NCI-H82 treated with DMSO at 0.1 percent for 48 hours (cell line): ENCODE results near the gene HEXD.
"Not testable (repeated sequence)": the region's sequence is repeated elsewhere in the genome, so short reads cannot be mapped to it uniquely, and the experiment has no call there.

ENCODE experiments used
- DNase-seq: peaks from one replicate; lab custom pipeline; 2025; ENCODE audit not compliant: unreplicated experiment; lab: John Stamatoyannopoulos, UW

The HEXD gene

GRCh38 chr17:82396601-82397435, 21.3 kb upstream of the HEXD start:
- DNase-seq, result no peak

- no peak for DNase-seq
These were observed 20.5 kb upstream of the HEXD start for GRCh38 chr17:82397449-82398335.

GRCh38 chr17:82399041-82399441, 19.1 kb upstream of the HEXD start:
- DNase-seq, result no peak

GRCh38 chr17:82399601-82400101, 18.5 kb upstream of the HEXD start:
- no peak for DNase-seq

GRCh38 chr17:82400206-82400605, 17.9 kb upstream of the HEXD start:
- no peak for DNase-seq

- no peak for DNase-seq
These were observed 17.3 kb upstream of the HEXD start for GRCh38 chr17:82400830-82401229.

GRCh38 chr17:82402865-82403264, 15.3 kb upstream of the HEXD start:
- DNase-seq, result no peak

GRCh38 chr17:82403662-82404660, 14.2 kb upstream of the HEXD start:
- DNase-seq, result no peak

GRCh38 chr17:82405051-82405450, 13.1 kb upstream of the HEXD start:
- DNase-seq, result no peak

GRCh38 chr17:82406131-82406671, 11.9 kb upstream of the HEXD start:
- DNase-seq, result no peak

GRCh38 chr17:82407255-82407654, 10.9 kb upstream of the HEXD start:
- no peak for DNase-seq

GRCh38 chr17:82408288-82408937, 9.7 kb upstream of the HEXD start:
- no peak for DNase-seq

GRCh38 chr17:82408938-82409318, 9.2 kb upstream of the HEXD start:
- DNase-seq, result no peak

GRCh38 chr17:82410014-82410716, 8.0 kb upstream of the HEXD start:
- DNase-seq, result no peak

GRCh38 chr17:82411396-82412053, 6.6 kb upstream of the HEXD start:
- DNase-seq, result no peak

GRCh38 chr17:82412081-82412480, 6.1 kb upstream of the HEXD start:
- not testable (repeated sequence) for DNase-seq

GRCh38 chr17:82412535-82413520, 5.3 kb upstream of the HEXD start:
- no peak for DNase-seq
